ENCODE data around the gene ZNF668. TPM values are rescaled to one million over a fixed set of nuclear protein-coding genes. Genes with fewer than 3 reads are reported as not detected.

Gene ZNF668
- total RNA-seq, 1 experiment from 2014 or later = 21.5 TPM

DNA sequence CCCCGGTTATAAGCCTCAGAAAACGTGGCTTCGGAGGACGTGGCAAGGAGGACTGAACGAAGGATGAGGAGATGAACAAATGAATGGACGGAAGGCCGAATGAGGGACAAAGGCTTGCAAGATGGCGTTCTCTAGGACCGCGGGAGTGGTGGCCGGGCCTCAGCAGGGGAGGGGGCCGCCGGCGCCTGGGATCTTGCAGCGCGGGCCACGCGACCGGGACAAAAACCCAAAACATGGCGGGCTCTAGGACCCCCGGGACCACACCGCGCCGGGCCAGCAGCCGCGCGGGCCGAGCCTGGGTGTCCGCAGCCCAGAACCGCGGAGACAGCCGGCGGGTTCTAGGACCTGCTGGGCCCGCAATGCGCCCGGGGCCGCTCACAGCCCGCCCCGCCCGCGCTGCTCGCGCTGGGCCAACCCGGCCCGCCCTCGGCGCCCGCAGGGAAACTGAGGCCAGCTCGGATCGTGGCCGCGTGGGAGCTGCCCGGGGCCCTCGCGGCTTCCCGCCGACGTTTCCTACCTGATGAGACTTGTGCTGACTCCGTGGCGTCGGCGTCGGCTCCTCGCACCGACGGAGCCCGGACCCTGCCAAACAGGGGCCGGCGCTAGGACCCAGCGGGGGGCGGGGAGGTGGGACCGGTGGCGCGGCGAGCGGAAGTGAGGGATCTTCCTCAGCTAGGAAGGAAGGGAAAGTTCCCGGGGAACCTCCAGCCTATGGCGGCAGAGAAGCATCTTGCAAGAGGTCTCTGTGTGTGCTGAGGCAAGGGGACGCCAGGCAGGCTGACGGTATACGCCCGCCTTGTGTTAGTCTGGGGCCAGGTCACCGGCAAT lies 684 bp downstream of the ZNF668 start:
- in situ Hi-C loops (cut with HindIII; ENCODE audit: low pct_unique_long_range_greater_than_20kb, low sequenced_read_pairs) (no loop called here), intact Hi-C loops (cut with micrococcal nuclease; ENCODE audit: unreplicated experiment) (no loop called here)
- H3K4me3 ChIP-seq (ENCODE audit: low read depth in 2 of 2, low read length in 2 of 2) = peak overlapping the region; percentile 99
- no peaks in the 10 kb centered on the region for H3K9me3 ChIP-seq (ENCODE audit: control insufficient read depth, insufficient read depth, low read depth, low read length)
- CTCF ChIA-PET = interaction anchor here (1.5 kb wide), 1 partner anchor 89 kb away, joined by 3 read pairs; no protein-coding TSS in a partner anchor
- H3K27ac ChIP-seq (ENCODE audit: low read length) = peak overlapping the region; percentile 97
- peaks cover 10% of the 10 kb centered on the region; the same call in 1 of the 2 replicates for H3K4me1 ChIP-seq (ENCODE audit: control insufficient read depth, insufficient read depth, low read length)
- H3K36me3 ChIP-seq (ENCODE audit: control insufficient read depth, insufficient read depth, low read length) = peaks cover 10% of the 10 kb centered on the region
- DNase-seq (ENCODE audit: low read depth, low spot score) = peak; percentile 30
- POLR2A ChIA-PET = interaction anchor here (0.6 kb wide), 1 partner anchor 107 kb away, joined by 7 read pairs; no protein-coding TSS in a partner anchor
- H3K27me3 ChIP-seq (ENCODE audit: control insufficient read depth, insufficient read depth, low read length) = no peaks in the 10 kb centered on the region
- TF ChIP-seq, protein P1, sequence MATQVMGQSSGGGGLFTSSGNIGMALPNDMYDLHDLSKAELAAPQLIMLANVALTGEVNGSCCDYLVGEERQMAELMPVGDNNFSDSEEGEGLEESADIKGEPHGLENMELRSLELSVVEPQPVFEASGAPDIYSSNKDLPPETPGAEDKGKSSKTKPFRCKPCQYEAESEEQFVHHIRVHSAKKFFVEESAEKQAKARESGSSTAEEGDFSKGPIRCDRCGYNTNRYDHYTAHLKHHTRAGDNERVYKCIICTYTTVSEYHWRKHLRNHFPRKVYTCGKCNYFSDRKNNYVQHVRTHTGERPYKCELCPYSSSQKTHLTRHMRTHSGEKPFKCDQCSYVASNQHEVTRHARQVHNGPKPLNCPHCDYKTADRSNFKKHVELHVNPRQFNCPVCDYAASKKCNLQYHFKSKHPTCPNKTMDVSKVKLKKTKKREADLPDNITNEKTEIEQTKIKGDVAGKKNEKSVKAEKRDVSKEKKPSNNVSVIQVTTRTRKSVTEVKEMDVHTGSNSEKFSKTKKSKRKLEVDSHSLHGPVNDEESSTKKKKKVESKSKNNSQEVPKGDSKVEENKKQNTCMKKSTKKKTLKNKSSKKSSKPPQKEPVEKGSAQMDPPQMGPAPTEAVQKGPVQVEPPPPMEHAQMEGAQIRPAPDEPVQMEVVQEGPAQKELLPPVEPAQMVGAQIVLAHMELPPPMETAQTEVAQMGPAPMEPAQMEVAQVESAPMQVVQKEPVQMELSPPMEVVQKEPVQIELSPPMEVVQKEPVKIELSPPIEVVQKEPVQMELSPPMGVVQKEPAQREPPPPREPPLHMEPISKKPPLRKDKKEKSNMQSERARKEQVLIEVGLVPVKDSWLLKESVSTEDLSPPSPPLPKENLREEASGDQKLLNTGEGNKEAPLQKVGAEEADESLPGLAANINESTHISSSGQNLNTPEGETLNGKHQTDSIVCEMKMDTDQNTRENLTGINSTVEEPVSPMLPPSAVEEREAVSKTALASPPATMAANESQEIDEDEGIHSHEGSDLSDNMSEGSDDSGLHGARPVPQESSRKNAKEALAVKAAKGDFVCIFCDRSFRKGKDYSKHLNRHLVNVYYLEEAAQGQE (IDR thresholded peaks at IDR 0.05; ENCODE audit: insufficient read depth in 1 of 2, low read depth in 2 of 2, low read length in 1 of 2) = no peak
- peak; percentile 13; the same call in 1 of the 2 replicates for TF ChIP-seq POLR2AphosphoS5 (IDR thresholded peaks at IDR 0.05; ENCODE audit: low read depth, low read length)
- peak; percentile 89 for ATAC-seq
- no TSS peak for BruUV-seq (replicated peaks)

GRCh38 chr16:31072540-31073141 lies 1.4 kb downstream of the ZNF668 start:
- TF ChIP-seq TCF7L2 (IDR thresholded peaks at IDR 0.05; ENCODE audit: low read depth, low read length) = no peak
- TF ChIP-seq POLR2AphosphoS5 (IDR thresholded peaks at IDR 0.05; ENCODE audit: low read depth, low read length) = no peak
- no peak for TF ChIP-seq SIN3A (IDR thresholded peaks at IDR 0.05; ENCODE audit: borderline replicate concordance, insufficient read depth, low read depth, low read length)
- TF ChIP-seq CTCF (IDR thresholded peaks at IDR 0.05) = no peak
- TF ChIP-seq, protein P1 (IDR thresholded peaks at IDR 0.05; ENCODE audit: insufficient read depth in 1 of 2, low read depth in 2 of 2, low read length in 1 of 2) = no peak
- Histone ChIP-seq H3K27ac (ENCODE audit: low read length) (peak overlapping the region; percentile 97), H3K9me3 (ENCODE audit: control insufficient read depth, insufficient read depth, low read depth, low read length) (no peaks in the 10 kb centered on the region), H3K4me1 (ENCODE audit: control insufficient read depth, insufficient read depth, low read length) (peaks cover 10% of the 10 kb centered on the region; the same call in 1 of the 2 replicates), H3K36me3 (ENCODE audit: control insufficient read depth, insufficient read depth, low read length) (peaks cover 10% of the 10 kb centered on the region), H3K27me3 (ENCODE audit: control insufficient read depth, insufficient read depth, low read length) (no peaks in the 10 kb centered on the region), H3K4me3 (ENCODE audit: low read depth in 2 of 2, low read length in 2 of 2) (peak overlapping the region; percentile 99)
- ATAC-seq (no peak), DNase-seq (ENCODE audit: low read depth, low spot score) (no peak)
- BruUV-seq (replicated peaks) = no TSS peak
- in situ Hi-C loops (cut with HindIII; ENCODE audit: low pct_unique_long_range_greater_than_20kb, low sequenced_read_pairs) = no loop called here
- POLR2A ChIA-PET = no interaction called here
- intact Hi-C loops (cut with micrococcal nuclease; ENCODE audit: unreplicated experiment) = no loop called here
- CTCF ChIA-PET = no interaction called here

Measured in Panc1 (cell line).